GM12801 (cell line): ENCODE measurements around the gene RNF14.

Experiments
- TF ChIP-seq, protein P1 (sequence below): IDR thresholded peaks from one replicate; pipeline ENCODE4 v1.5.1; 2011; ENCODE audit warnings: control low read depth; ENCODE audit not compliant: insufficient read length; ENCODE audit errors: extremely low read depth

The RNF14 gene

GRCh38 chr5:142006363-142007236 lies 37.7 kb downstream of the RNF14 start:
- TF ChIP-seq, protein P1, sequence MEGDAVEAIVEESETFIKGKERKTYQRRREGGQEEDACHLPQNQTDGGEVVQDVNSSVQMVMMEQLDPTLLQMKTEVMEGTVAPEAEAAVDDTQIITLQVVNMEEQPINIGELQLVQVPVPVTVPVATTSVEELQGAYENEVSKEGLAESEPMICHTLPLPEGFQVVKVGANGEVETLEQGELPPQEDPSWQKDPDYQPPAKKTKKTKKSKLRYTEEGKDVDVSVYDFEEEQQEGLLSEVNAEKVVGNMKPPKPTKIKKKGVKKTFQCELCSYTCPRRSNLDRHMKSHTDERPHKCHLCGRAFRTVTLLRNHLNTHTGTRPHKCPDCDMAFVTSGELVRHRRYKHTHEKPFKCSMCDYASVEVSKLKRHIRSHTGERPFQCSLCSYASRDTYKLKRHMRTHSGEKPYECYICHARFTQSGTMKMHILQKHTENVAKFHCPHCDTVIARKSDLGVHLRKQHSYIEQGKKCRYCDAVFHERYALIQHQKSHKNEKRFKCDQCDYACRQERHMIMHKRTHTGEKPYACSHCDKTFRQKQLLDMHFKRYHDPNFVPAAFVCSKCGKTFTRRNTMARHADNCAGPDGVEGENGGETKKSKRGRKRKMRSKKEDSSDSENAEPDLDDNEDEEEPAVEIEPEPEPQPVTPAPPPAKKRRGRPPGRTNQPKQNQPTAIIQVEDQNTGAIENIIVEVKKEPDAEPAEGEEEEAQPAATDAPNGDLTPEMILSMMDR = no peak

DNA sequence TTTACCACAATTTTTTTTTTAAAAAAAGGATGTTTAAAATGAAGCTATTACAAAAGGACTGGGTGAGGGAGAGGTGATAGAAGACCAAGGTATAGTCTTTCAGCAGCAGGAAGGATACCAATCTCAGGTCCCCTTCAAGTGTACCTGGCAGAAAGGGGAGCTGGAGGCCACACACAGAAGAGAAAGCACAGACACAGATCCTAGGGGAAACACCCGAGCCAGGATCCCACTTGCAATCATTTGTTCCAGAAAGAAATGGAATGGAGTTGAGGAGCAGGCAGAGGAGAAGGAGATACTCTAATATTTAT lies 38.3 kb downstream of the RNF14 start:
- TF ChIP-seq, protein P1 = no peak

DNA sequence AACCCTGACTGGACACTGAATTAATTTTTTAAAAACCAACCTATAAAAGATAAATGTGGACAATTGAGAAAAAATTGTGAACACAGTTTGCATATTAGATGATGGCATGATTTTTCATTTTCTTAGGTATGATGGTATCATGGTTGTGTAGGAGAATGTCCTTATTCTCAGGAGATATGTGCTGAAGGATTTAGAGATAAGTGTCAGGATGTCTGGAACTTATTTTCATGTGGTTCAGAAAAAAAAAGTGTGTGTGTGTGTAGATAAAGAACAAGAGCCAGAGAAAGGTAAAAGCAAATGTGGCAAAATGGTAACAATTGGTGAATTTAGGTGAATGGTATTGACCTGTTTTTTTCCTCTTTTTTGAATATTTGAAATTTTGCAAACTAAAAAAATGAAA lies 39.9 kb downstream of the RNF14 start:
- TF ChIP-seq, protein P1 = no peak

DNA sequence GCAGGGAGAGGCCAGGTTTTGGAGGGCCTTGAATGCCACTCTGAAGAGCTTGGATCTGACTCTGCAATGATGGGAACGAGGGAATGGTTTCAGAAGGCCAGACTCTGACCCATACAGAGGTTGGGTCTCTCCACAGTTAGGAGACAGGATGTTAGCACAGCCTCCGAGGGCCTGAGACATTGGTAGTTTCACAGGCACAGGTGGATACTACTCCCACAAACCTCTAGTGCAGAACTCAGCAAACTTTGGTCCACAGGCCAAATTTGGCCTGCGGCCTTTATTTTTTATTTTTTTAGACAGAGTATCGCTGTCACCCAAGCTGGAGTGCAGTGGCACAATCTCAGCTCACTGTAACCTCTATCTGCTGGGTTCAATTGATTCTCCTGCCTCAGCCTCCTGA lies 41.0 kb downstream of the RNF14 start:
- TF ChIP-seq, protein P1 = no peak

GRCh38 chr5:142011572-142012185 lies 42.8 kb downstream of the RNF14 start:
- TF ChIP-seq, protein P1 = no peak

DNA sequence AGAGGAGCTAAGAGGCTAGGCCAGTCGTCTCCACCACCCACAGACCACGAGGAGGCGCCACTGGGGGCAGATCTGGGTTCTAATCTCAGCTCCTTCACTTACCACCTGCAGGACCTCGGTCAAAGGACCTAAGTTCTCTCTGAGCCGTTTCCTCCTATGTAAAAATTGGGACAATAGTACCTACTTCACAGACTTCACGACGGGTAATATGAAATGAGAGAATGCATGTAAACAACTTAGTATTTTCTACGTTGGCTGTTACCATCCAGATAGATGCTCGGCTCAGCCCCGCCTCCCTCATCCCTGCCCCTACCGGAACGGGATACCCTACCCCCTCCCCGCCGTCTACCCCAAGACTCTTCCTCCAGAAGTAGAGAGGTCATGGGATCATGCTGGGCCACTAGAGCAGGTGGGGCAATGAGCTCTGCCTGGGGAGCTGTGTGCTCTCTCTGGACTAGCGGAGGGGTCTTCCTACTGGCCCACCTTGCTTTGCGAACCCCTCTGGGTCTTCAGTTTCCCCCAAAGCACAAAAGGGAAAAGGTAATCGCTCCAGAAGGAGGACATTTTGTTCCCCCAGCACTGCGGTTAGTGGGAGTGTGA lies 43.4 kb downstream of the RNF14 start:
- TF ChIP-seq, protein P1 = no peak

- TF ChIP-seq, protein P1 = no peak
These were observed 44.0 kb downstream of the RNF14 start, which contains the start of gene GNPDA1 for GRCh38 chr5:142012792-142013388. TSS of gene GNPDA1 (minus strand) at chr5:142013027. CDS start at chr5:142012035, 992 bp downstream.
